A549 (cell line): ENCODE results near the gene CLEC2D. TPM values are rescaled to one million over a fixed set of nuclear protein-coding genes. Genes with fewer than 3 reads are reported as not detected.
A peak's percentile ranks its signal among the peaks of the same experiment; 100 is the strongest.

Experiments used
- ATAC-seq, 2 experiments: fragments of 200-7000 bp in 1 of 2; fragments of >200 bp in 1 of 2; cut with Nextera tagmentation in 1 of 2; cut with Tn5 transposase in 1 of 2; 3 replicates each; pipeline versions ENCODE4 v1.8.0 to v1.9.1; 2018 to 2020; ENCODE audit warnings: mild to moderate bottlenecking in 1 of 2, moderate library complexity in 1 of 2
- CTCF ChIA-PET: fragments of 300-600 bp; sonication (Branson Sonifier 250); formaldehyde crosslinking; extraction: SDS; loops from one replicate; lab custom pipeline; 2021; ENCODE audit warnings: antibody characterized with exemption, inconsistent platforms; lab: Yijun Ruan, JAX
- POLR2A ChIA-PET: fragments of 350-600 bp; formaldehyde crosslinking; extraction: SDS; loops from one replicate; lab custom pipeline; 2021; ENCODE audit warnings: antibody characterized with exemption, inconsistent platforms; lab: Yijun Ruan, JAX
- DNase-seq, 2 experiments: peaks; one replicate each; pipeline versions ENCODE4 v3.0.0 to v3.0.0-alpha.2; 2011 to 2016; ENCODE audit warnings: low read depth in 1 of 2, low spot score in 1 of 2
- FAIRE-seq: peaks from 2 replicates; lab custom pipeline; 2011; peaks lifted over from hg19 to GRCh38; lab: Jason Lieb, UNC
- H3K27ac ChIP-seq, 2 experiments: fragments of >200 bp; sonication (Bioruptor Twin); formaldehyde crosslinking; 3 replicates each; pipeline ENCODE4 v1.5.1; 2016 to 2017
- H3K4me1 ChIP-seq: fragments of >200 bp; sonication (Bioruptor Twin); formaldehyde crosslinking; 3 replicates; pipeline ENCODE4 v1.6.1; 2016
- H3K4me2 ChIP-seq: fragments of >200 bp; sonication (Bioruptor Twin); formaldehyde crosslinking; 3 replicates; pipeline ENCODE4 v1.6.1; 2016
- H3K4me3 ChIP-seq: fragments of >200 bp; sonication (Bioruptor Twin); formaldehyde crosslinking; 3 replicates; pipeline ENCODE4 v1.5.1; 2016
- H3K9me3 ChIP-seq: fragments of >200 bp; sonication (Bioruptor Twin); formaldehyde crosslinking; 3 replicates; pipeline ENCODE4 v1.6.1; 2016
- EHF ChIP-seq: fragments of 250-450 bp; sonication (Bioruptor Pico); IDR thresholded peaks from 2 replicates; pipeline ENCODE4 v1.5.0; 2020; ENCODE audit warnings: mild to moderate bottlenecking
- EHMT2 ChIP-seq: fragments of 200-600 bp; sonication (generic); IDR thresholded peaks from 2 replicates; pipeline ENCODE4 v1.6.1; 2016; ENCODE audit warnings: antibody characterized with exemption, low read depth, mild to moderate bottlenecking, moderate library complexity
- ESRRA ChIP-seq: fragments of 150-350 bp; IDR thresholded peaks from 2 replicates; pipeline ENCODE4 v1.6.1; 2014; ENCODE audit warnings: mild to moderate bottlenecking, low read length, borderline replicate concordance
- FOSB ChIP-seq: fragments of 250-450 bp; sonication (Bioruptor Pico); IDR thresholded peaks from 2 replicates; pipeline ENCODE4 v1.5.0; 2020; ENCODE audit warnings: mild to moderate bottlenecking, moderate library complexity
- FOXS1 ChIP-seq: fragments of 250-450 bp; sonication (Bioruptor Pico); IDR thresholded peaks from 2 replicates; pipeline ENCODE4 v1.5.0; 2020; ENCODE audit warnings: mild to moderate bottlenecking, moderate library complexity
- HDAC2 ChIP-seq: fragments of 200-600 bp; sonication (generic); IDR thresholded peaks from 2 replicates; pipeline ENCODE4 v1.6.1; 2016
- HEYL ChIP-seq: fragments of 250-450 bp; sonication (Bioruptor Pico); IDR thresholded peaks from 2 replicates; pipeline ENCODE4 v1.8.0; 2021; ENCODE audit warnings: mild to moderate bottlenecking, moderate library complexity
- HOXA7 ChIP-seq: fragments of 250-450 bp; sonication (Bioruptor Pico); IDR thresholded peaks from 2 replicates; pipeline ENCODE4 v1.5.0; 2020; ENCODE audit warnings: mild to moderate bottlenecking, moderate library complexity
- KDM1A ChIP-seq: fragments of 200-600 bp; sonication (generic); IDR thresholded peaks from 2 replicates; pipeline ENCODE4 v1.6.1; 2016; ENCODE audit warnings: low read depth, mild to moderate bottlenecking
- MAZ ChIP-seq: fragments of 150-350 bp; IDR thresholded peaks from 2 replicates; pipeline ENCODE4 v1.6.1; 2014; ENCODE audit warnings: antibody characterized with exemption, low read depth, low read length, borderline replicate concordance
- MYC ChIP-seq: IDR thresholded peaks from 2 replicates; pipeline ENCODE4 v1.6.1; 2012; ENCODE audit warnings: mild to moderate bottlenecking, inconsistent platforms, low read length, improper control_type of control experiment, borderline replicate concordance
- NPAS2 ChIP-seq: fragments of 250-450 bp; sonication (Bioruptor Pico); IDR thresholded peaks from 2 replicates; pipeline ENCODE4 v1.8.0; 2022; ENCODE audit warnings: mild to moderate bottlenecking, moderate library complexity, borderline replicate concordance
- RAD21 ChIP-seq, 2 experiments: fragments of >200 bp in 1 of 2; sonication (Bioruptor Twin) in 1 of 2; formaldehyde crosslinking in 1 of 2; IDR thresholded peaks in 1 of 2; conservative IDR thresholded peaks in 1 of 2; 2 replicates in 1 of 2; 3 replicates in 1 of 2; pipeline ENCODE4 v1.6.1; 2012 to 2018; ENCODE audit warnings: inconsistent platforms in 1 of 2
- RARB ChIP-seq: fragments of 250-450 bp; sonication (Bioruptor Pico); IDR thresholded peaks from 2 replicates; pipeline ENCODE4 v1.8.0; 2021; ENCODE audit warnings: mild to moderate bottlenecking, moderate library complexity
- RCOR1 ChIP-seq: fragments of 150-350 bp; IDR thresholded peaks from 2 replicates; pipeline ENCODE4 v1.6.1; 2014; ENCODE audit warnings: antibody characterized with exemption, low read length, low read depth
- RFX5 ChIP-seq: fragments of 450-650 bp; IDR thresholded peaks from 2 replicates; pipeline ENCODE4 v1.7.1; 2014; ENCODE audit warnings: antibody characterized with exemption, mild to moderate bottlenecking, moderate library complexity
- RNF2 ChIP-seq: fragments of 200-600 bp; sonication (generic); IDR thresholded peaks from 2 replicates; pipeline ENCODE4 v1.6.1; 2016; ENCODE audit warnings: low read depth, mild to moderate bottlenecking, antibody characterized with exemption, moderate library complexity, borderline replicate concordance
- SMC3 ChIP-seq: fragments of >200 bp; sonication (Bioruptor Twin); formaldehyde crosslinking; IDR thresholded peaks from 3 replicates; pipeline ENCODE4 v1.6.1; 2018; ENCODE audit warnings: inconsistent platforms
- TFCP2L1 ChIP-seq: fragments of 250-450 bp; sonication (Bioruptor Pico); IDR thresholded peaks from 2 replicates; pipeline ENCODE4 v1.5.0; 2021; ENCODE audit warnings: mild to moderate bottlenecking
- ZC3H11A ChIP-seq: fragments of 450-650 bp; IDR thresholded peaks from 2 replicates; pipeline ENCODE4 v1.6.1; 2014; ENCODE audit warnings: antibody characterized with exemption, mild to moderate bottlenecking
- ZFP36 ChIP-seq: fragments of 450-650 bp; IDR thresholded peaks from 2 replicates; pipeline ENCODE4 v1.6.1; 2014; ENCODE audit warnings: borderline replicate concordance; ENCODE audit not compliant: partially characterized antibody
- ZNF302 ChIP-seq: fragments of 250-450 bp; sonication (Bioruptor Pico); IDR thresholded peaks from 2 replicates; pipeline ENCODE4 v1.9.0; 2021; ENCODE audit warnings: inconsistent platforms, mild to moderate bottlenecking, moderate library complexity
- ZSCAN20 ChIP-seq: fragments of 250-450 bp; sonication (Bioruptor Pico); IDR thresholded peaks from 2 replicates; pipeline ENCODE4 v1.8.0; 2022; ENCODE audit warnings: mild to moderate bottlenecking, moderate library complexity
- WGBS: methylation state at CpG from one replicate; pipeline ENCODE4 v1.1.6; 2017; ENCODE audit errors: missing lambda C conversion rate; 5-methylcytosine and 5-hydroxymethylcytosine counted together
- polyA plus RNA-seq, 4 experiments: library from polyadenylated mRNA; depleted of rRNA in 3 of 4; stranded (reverse); fragments of >200 nt; fragmentation: RNase III in 1 of 4; extraction: RNeasy Plus Mini Kit Qiagen cat#74134 plus additional on column Dnase treatment in 1 of 4; gene quantifications; 2 replicates in 3 of 4; 3 replicates in 1 of 4; pipeline ENCODE4 v1.2.3, GENCODE V29; 2011 to 2017
- TF ChIP-seq, protein P1 (sequence below): fragments of >200 bp; sonication (Bioruptor Twin); formaldehyde crosslinking; IDR thresholded peaks from 2 replicates; pipeline ENCODE4 v1.6.1; 2016
- TF ChIP-seq, protein P2 (sequence below): IDR thresholded peaks from 2 replicates; pipeline ENCODE4 v1.6.1; 2012; ENCODE audit warnings: low read depth, borderline replicate concordance
- TF ChIP-seq, protein P3 (sequence below): IDR thresholded peaks from 2 replicates; pipeline ENCODE4 v1.6.1; 2012

CLEC2D gene
- polyA plus RNA-seq, 2 of the 4 experiments (the other 2 are of a cell fraction) = 1.1 to 4.0 TPM

DNA sequence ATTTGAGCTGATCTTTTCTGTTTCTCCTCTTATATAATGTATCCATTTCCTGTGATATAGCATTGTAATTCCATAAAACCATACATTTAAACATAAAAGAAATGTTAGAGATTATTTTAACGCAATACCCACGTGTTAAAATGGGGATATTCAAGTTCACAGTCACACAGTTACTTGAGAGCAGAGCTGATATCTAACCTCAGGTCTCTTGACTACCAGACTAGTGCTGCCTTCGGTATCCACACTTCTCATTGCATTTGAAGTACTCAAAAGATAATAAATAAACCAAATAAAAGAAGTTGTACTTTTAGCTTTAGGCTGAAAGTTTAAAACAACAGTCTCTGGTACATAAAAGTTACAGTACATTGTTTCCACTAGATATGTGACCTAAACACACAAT lies 60.5 kb downstream of the CLEC2D start:
- FAIRE-seq = peak; percentile 70
- 33% methylated on average over 3 of the region's 3 CpGs for WGBS
- POLR2A ChIA-PET = no interaction called here

DNA sequence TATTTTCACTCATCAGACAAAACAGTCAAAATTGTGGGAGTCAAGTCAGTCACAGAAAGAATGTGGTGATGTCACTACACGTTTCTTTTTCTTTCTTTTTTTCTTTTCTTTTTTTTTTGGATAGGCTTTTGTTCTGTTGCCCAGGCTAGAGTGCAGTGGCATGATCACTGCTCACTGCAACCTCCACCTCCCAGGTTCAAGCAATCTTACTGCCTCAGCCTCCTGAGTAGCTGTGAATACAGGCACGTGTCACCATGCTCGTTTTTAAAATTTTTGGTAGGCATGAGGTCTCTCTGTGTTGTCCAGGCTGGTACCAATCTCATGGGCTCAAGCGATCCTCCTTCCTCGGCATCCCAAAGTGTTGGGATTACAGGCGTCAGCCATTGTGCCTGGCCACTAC lies 61.1 kb downstream of the CLEC2D start:
- Histone ChIP-seq H3K27ac (no peak overlapping the region), H3K9me3 (no peaks in the 10 kb centered on the region), H3K4me1 (no peaks in the 10 kb centered on the region), H3K4me2 (no peak overlapping the region), H3K4me3 (no peak overlapping the region)
- POLR2A ChIA-PET = no interaction called here
- CTCF ChIA-PET = interaction anchor here (1.0 kb wide), 1 partner anchor 20 kb away, joined by 4 read pairs; no protein-coding TSS in a partner anchor
- no peak for FAIRE-seq
- TF ChIP-seq RAD21 (conservative IDR thresholded peaks at IDR 0.05 in 1 of 2, IDR thresholded peaks at IDR 0.05 in 1 of 2) = no peak
- TF ChIP-seq HOXA7 (CRISPR knock-in tag) = no peak
- TF ChIP-seq, protein P1, sequence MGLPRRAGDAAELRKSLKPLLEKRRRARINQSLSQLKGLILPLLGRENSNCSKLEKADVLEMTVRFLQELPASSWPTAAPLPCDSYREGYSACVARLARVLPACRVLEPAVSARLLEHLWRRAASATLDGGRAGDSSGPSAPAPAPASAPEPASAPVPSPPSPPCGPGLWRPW = no peak
- TF ChIP-seq KDM1A = no peak
- no peak for TF ChIP-seq TFCP2L1 (CRISPR knock-in tag)
- TF ChIP-seq RCOR1 = no peak
- no peak for TF ChIP-seq HDAC2
- no peak for TF ChIP-seq HEYL (CRISPR knock-in tag)
- no peak for TF ChIP-seq RFX5
- TF ChIP-seq NPAS2 = no peak
- TF ChIP-seq, protein P2, sequence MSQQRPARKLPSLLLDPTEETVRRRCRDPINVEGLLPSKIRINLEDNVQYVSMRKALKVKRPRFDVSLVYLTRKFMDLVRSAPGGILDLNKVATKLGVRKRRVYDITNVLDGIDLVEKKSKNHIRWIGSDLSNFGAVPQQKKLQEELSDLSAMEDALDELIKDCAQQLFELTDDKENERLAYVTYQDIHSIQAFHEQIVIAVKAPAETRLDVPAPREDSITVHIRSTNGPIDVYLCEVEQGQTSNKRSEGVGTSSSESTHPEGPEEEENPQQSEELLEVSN = no peak
- TF ChIP-seq MAZ = no peak
- WGBS = 74% methylated on average over 6 of the region's 6 CpGs
- no peak for DNase-seq
- ATAC-seq = no peak

More for the DNA sequence above, 60.5 kb downstream of the CLEC2D start:
- Histone ChIP-seq H3K4me1 (no peaks in the 10 kb centered on the region), H3K4me2 (no peak overlapping the region), H3K9me3 (no peaks in the 10 kb centered on the region), H3K4me3 (no peak overlapping the region), H3K27ac (no peak overlapping the region)
- TF ChIP-seq EHMT2 = no peak
- TF ChIP-seq ZFP36 = no peak
- TF ChIP-seq ESRRA = no peak
- no peak for TF ChIP-seq FOSB
- no peak for TF ChIP-seq HEYL (CRISPR knock-in tag)
- no peak for TF ChIP-seq EHF (CRISPR knock-in tag)
- TF ChIP-seq ZSCAN20 (CRISPR knock-in tag) = no peak
- TF ChIP-seq, protein P2 = no peak
- no peak for TF ChIP-seq RFX5
- TF ChIP-seq RARB (CRISPR knock-in tag) = no peak
- no peak for TF ChIP-seq MYC
- TF ChIP-seq SMC3 = no peak
- no peak for TF ChIP-seq RNF2
- TF ChIP-seq FOXS1 (CRISPR knock-in tag) = no peak
- TF ChIP-seq, protein P3, sequence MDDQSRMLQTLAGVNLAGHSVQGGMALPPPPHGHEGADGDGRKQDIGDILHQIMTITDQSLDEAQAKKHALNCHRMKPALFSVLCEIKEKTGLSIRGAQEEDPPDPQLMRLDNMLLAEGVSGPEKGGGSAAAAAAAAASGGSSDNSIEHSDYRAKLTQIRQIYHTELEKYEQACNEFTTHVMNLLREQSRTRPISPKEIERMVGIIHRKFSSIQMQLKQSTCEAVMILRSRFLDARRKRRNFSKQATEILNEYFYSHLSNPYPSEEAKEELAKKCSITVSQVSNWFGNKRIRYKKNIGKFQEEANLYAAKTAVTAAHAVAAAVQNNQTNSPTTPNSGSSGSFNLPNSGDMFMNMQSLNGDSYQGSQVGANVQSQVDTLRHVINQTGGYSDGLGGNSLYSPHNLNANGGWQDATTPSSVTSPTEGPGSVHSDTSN = no peak
- TF ChIP-seq RAD21 (conservative IDR thresholded peaks at IDR 0.05 in 1 of 2, IDR thresholded peaks at IDR 0.05 in 1 of 2) = no peak
- no peak for TF ChIP-seq ZNF302 (CRISPR knock-in tag)
- no peak for TF ChIP-seq ZC3H11A
- TF ChIP-seq TFCP2L1 (CRISPR knock-in tag) = no peak
- DNase-seq (no peak), ATAC-seq (no peak)
- CTCF ChIA-PET = interaction anchor here (1.0 kb wide), 1 partner anchor 20 kb away, joined by 4 read pairs; no protein-coding TSS in a partner anchor
